Peyer's patch (tissue), 4 donors: ENCODE results near the gene ATP2B2.

ENCODE experiments used
- CTCF ChIP-seq, 6 experiments: fragments of 450-650 bp in 4 of 6; fragments of 200-600 bp in 2 of 6; sonication (generic) in 1 of 6; IDR thresholded peaks; one replicate each; pipeline ENCODE4 v1.5.1; 2017 to 2019; ENCODE audit warnings: antibody characterized with exemption in 6 of 6, mild to moderate bottlenecking in 3 of 6, moderate library complexity in 1 of 6
- POLR2A ChIP-seq, 2 donors: fragments of 450-650 bp; IDR thresholded peaks; one replicate each; pipeline ENCODE4 v1.5.1; 2017; ENCODE audit warnings: antibody characterized with exemption in 2 of 2, mild to moderate bottlenecking in 2 of 2, moderate library complexity in 2 of 2

GRCh38 chr3:10459954-10460754 lies 45.2 kb downstream of the ATP2B2 start:
- no peak for TF ChIP-seq CTCF (IDR thresholded peaks at IDR 0.05)
- no peak for TF ChIP-seq POLR2A (IDR thresholded peaks at IDR 0.05)
